Measurements from ENCODE around the gene OR52E2. TPM values are rescaled to one million over a fixed set of nuclear protein-coding genes. Genes with fewer than 3 reads are reported as not detected.
"Not testable (repeated sequence)": the region's sequence is repeated elsewhere in the genome, so short reads cannot be mapped to it uniquely, and the experiment has no call there.

OR52E2 gene
- not detected for total RNA-seq

- Mint-ChIP-seq H3K9me3 (peaks cover 2% of the 10 kb centered on the region), H3K27me3 (peaks cover 3 to 4% of the 10 kb centered on the region in 2 donors)
These were observed at the start of gene OR52E2 for GRCh38 chr11:5059391-5059790. OR52E2 (minus strand) TSS chr11:5059627; CDS start chr11:5059627, 0 bp downstream.

GRCh38 chr11:5107285-5107684 lies 47.9 kb upstream of the OR52E2 start:
- no peaks in the 10 kb centered on the region for H3K9me3 Mint-ChIP-seq
- no peak overlapping the region for H3K27ac Mint-ChIP-seq
- no peak for ATAC-seq
- no peak overlapping the region for H3K4me3 Mint-ChIP-seq
- H3K36me3 Mint-ChIP-seq: no peaks in the 10 kb centered on the region
- no peak for DNase-seq (ENCODE audit: low spot score)
- H3K4me1 Mint-ChIP-seq (ENCODE audit: low read depth in 2 of 2): no peaks in the 10 kb centered on the region
- H3K27me3 Mint-ChIP-seq: peaks cover 2 to 6% of the 10 kb centered on the region in 2 donors

More at GRCh38 chr11:5059391-5059790, at the start of gene OR52E2:
- Mint-ChIP-seq H3K27ac (no peak within 1 kb of the TSS), H3K4me1 (ENCODE audit: low read depth in 2 of 2) (no peaks in the 10 kb centered on the region), H3K4me3 (no peak within 1 kb of the TSS), H3K36me3 (no peaks in the 10 kb centered on the region)
- ATAC-seq (no peak), DNase-seq (ENCODE audit: low spot score) (no peak)

- Mint-ChIP-seq H3K4me1 (ENCODE audit: low read depth in 2 of 2) (no peaks in the 10 kb centered on the region), H3K9me3 (no peaks in the 10 kb centered on the region), H3K27ac (no peak overlapping the region), H3K4me3 (no peak overlapping the region), H3K27me3 (peaks cover 2 to 7% of the 10 kb centered on the region in 2 donors), H3K36me3 (no peaks in the 10 kb centered on the region)
- DNase-seq (ENCODE audit: low spot score): no peak
- ATAC-seq: no peak
These were observed 43.6 kb upstream of the OR52E2 start for GRCh38 chr11:5103066-5103465.

GRCh38 chr11:5102246-5102645 lies 42.8 kb upstream of the OR52E2 start:
- Mint-ChIP-seq H3K36me3 (no peaks in the 10 kb centered on the region), H3K27me3 (peaks cover 2 to 7% of the 10 kb centered on the region in 2 donors), H3K27ac (no peak overlapping the region), H3K4me1 (ENCODE audit: low read depth in 2 of 2) (no peaks in the 10 kb centered on the region), H3K9me3 (no peaks in the 10 kb centered on the region), H3K4me3 (no peak overlapping the region)
- ATAC-seq (no peak), DNase-seq (ENCODE audit: low spot score) (no peak)

GRCh38 chr11:5096011-5096410 lies 36.6 kb upstream of the OR52E2 start:
- Mint-ChIP-seq H3K36me3 (no peaks in the 10 kb centered on the region), H3K27ac (no peak overlapping the region), H3K4me1 (ENCODE audit: low read depth in 2 of 2) (no peaks in the 10 kb centered on the region), H3K4me3 (no peak overlapping the region), H3K27me3 (peaks cover 3 to 7% of the 10 kb centered on the region in 2 donors), H3K9me3 (peaks cover 3% of the 10 kb centered on the region)
- no peak for ATAC-seq
- no peak for DNase-seq (ENCODE audit: low spot score)

- DNase-seq (ENCODE audit: low spot score) (no peak), ATAC-seq (no peak)
- no peaks in the 10 kb centered on the region for H3K4me1 Mint-ChIP-seq (ENCODE audit: low read depth in 2 of 2)
- no peak overlapping the region for H3K4me3 Mint-ChIP-seq
- H3K36me3 Mint-ChIP-seq: no peaks in the 10 kb centered on the region
- H3K27me3 Mint-ChIP-seq: peaks cover 7 to 20% of the 10 kb centered on the region in 2 donors
- H3K27ac Mint-ChIP-seq: no peak overlapping the region
- peaks cover 6% of the 10 kb centered on the region for H3K9me3 Mint-ChIP-seq
These were observed 33.6 kb upstream of the OR52E2 start for GRCh38 chr11:5092821-5093585.

GRCh38 chr11:5090668-5091067 lies 31.2 kb upstream of the OR52E2 start:
- Mint-ChIP-seq H3K4me1 (ENCODE audit: low read depth in 2 of 2) (no peaks in the 10 kb centered on the region), H3K9me3 (peaks cover 6% of the 10 kb centered on the region), H3K27ac (no peak overlapping the region), H3K4me3 (no peak overlapping the region), H3K27me3 (peaks cover 7 to 20% of the 10 kb centered on the region in 2 donors), H3K36me3 (no peaks in the 10 kb centered on the region)
- DNase-seq (ENCODE audit: low spot score) (no peak), ATAC-seq (no peak)

- peaks cover 6% of the 10 kb centered on the region for H3K9me3 Mint-ChIP-seq
- no peaks in the 10 kb centered on the region for H3K4me1 Mint-ChIP-seq (ENCODE audit: low read depth in 2 of 2)
- no peaks in the 10 kb centered on the region for H3K36me3 Mint-ChIP-seq
- H3K27me3 Mint-ChIP-seq: peaks cover 4 to 20% of the 10 kb centered on the region in 2 donors
- no peak overlapping the region for H3K27ac Mint-ChIP-seq
- no peak overlapping the region for H3K4me3 Mint-ChIP-seq
- DNase-seq (ENCODE audit: low spot score) (no peak), ATAC-seq (no peak)
These were observed 29.1 kb upstream of the OR52E2 start for GRCh38 chr11:5088556-5088955.

GRCh38 chr11:5083602-5084001 lies 24.2 kb upstream of the OR52E2 start:
- ATAC-seq: no peak
- no peaks in the 10 kb centered on the region for H3K36me3 Mint-ChIP-seq
- no peaks in the 10 kb centered on the region for H3K4me1 Mint-ChIP-seq (ENCODE audit: low read depth in 2 of 2)
- H3K27ac Mint-ChIP-seq: no peak overlapping the region
- DNase-seq (ENCODE audit: low spot score): no peak
- no peaks in the 10 kb centered on the region for H3K9me3 Mint-ChIP-seq
- peaks cover 0 to 9% of the 10 kb centered on the region in 2 donors for H3K27me3 Mint-ChIP-seq
- H3K4me3 Mint-ChIP-seq: no peak overlapping the region

- no peaks in the 10 kb centered on the region for H3K4me1 Mint-ChIP-seq (ENCODE audit: low read depth in 2 of 2)
- no peaks in the 10 kb centered on the region for H3K36me3 Mint-ChIP-seq
- H3K27ac Mint-ChIP-seq: no peak overlapping the region
- peaks cover 0 to 18% of the 10 kb centered on the region in 2 donors for H3K27me3 Mint-ChIP-seq
- ATAC-seq: no peak
- H3K4me3 Mint-ChIP-seq: no peak overlapping the region
- no peaks in the 10 kb centered on the region for H3K9me3 Mint-ChIP-seq
- DNase-seq (ENCODE audit: low spot score): no peak
These were observed 22.0 kb upstream of the OR52E2 start for GRCh38 chr11:5081405-5081804.

GRCh38 chr11:5071799-5072198 lies 12.4 kb upstream of the OR52E2 start:
- Mint-ChIP-seq H3K4me3 (no peak overlapping the region), H3K36me3 (no peaks in the 10 kb centered on the region), H3K27me3 (peaks cover 0 to 8% of the 10 kb centered on the region in 2 donors), H3K9me3 (peaks cover 3% of the 10 kb centered on the region), H3K27ac (no peak overlapping the region), H3K4me1 (ENCODE audit: low read depth in 2 of 2) (no peaks in the 10 kb centered on the region)
- ATAC-seq: no peak
- no peak for DNase-seq (ENCODE audit: low spot score)

- Mint-ChIP-seq H3K4me1 (ENCODE audit: low read depth in 2 of 2) (no peaks in the 10 kb centered on the region), H3K27ac (no peak within 1 kb of the TSS), H3K4me3 (no peak within 1 kb of the TSS), H3K27me3 (peaks cover 4 to 6% of the 10 kb centered on the region in 2 donors), H3K36me3 (no peaks in the 10 kb centered on the region), H3K9me3 (peaks cover 3% of the 10 kb centered on the region)
- ATAC-seq: no peak
- no peak for DNase-seq (ENCODE audit: low spot score)
These were observed 9.8 kb upstream of the OR52E2 start, which contains the start of gene OR52E1 for GRCh38 chr11:5069272-5069671. OR52E1 (plus strand) TSS chr11:5069572.

- DNase-seq (ENCODE audit: low spot score) (no peak), ATAC-seq (no peak)
- no peak overlapping the region for H3K27ac Mint-ChIP-seq
- H3K4me1 Mint-ChIP-seq (ENCODE audit: low read depth in 2 of 2): no peaks in the 10 kb centered on the region
- H3K36me3 Mint-ChIP-seq: no peaks in the 10 kb centered on the region
- no peak overlapping the region for H3K4me3 Mint-ChIP-seq
- H3K9me3 Mint-ChIP-seq: peaks cover 3% of the 10 kb centered on the region
- peaks cover 6 to 8% of the 10 kb centered on the region in 2 donors for H3K27me3 Mint-ChIP-seq
These were observed 5.6 kb upstream of the OR52E2 start for GRCh38 chr11:5065027-5065426.

- H3K9me3 Mint-ChIP-seq; H3K4me1 Mint-ChIP-seq (ENCODE audit: low read depth in 2 of 2); DNase-seq (ENCODE audit: low spot score); H3K4me3 Mint-ChIP-seq; H3K27me3 Mint-ChIP-seq; H3K36me3 Mint-ChIP-seq; ATAC-seq; H3K27ac Mint-ChIP-seq: not testable (repeated sequence)
These were observed 748 bp downstream of the OR52E2 start for GRCh38 chr11:5058679-5059078.

Measured in natural killer cell treated with Interleukin-12 subunit alpha and Interleukin-12 subunit beta and Interleukin-15 and Interleukin-18, amount 100 ng/mL, for 72 hours (primary cell).